Upper lobe of left lung (tissue), 4 donors: Measurements from ENCODE around the gene CCNK.

Source experiments
- EP300 ChIP-seq, 4 donors: sonication (generic); formaldehyde crosslinking; IDR thresholded peaks; one replicate each; pipeline ENCODE4 v1.5.1; 2017; ENCODE audit warnings: antibody characterized with exemption in 4 of 4, control low read depth in 2 of 4
- POLR2A ChIP-seq, 4 donors: fragments of 450-650 bp; IDR thresholded peaks; one replicate each; pipeline ENCODE4 v1.5.1; 2016 to 2017; ENCODE audit warnings: antibody characterized with exemption in 4 of 4, mild to moderate bottlenecking in 2 of 4
- TF ChIP-seq, protein P1 (sequence below), 6 experiments: fragments of 450-650 bp in 4 of 6; fragments of 200-600 bp in 2 of 6; sonication (generic) in 2 of 6; IDR thresholded peaks; one replicate each; pipeline ENCODE4 v1.5.1; 2016 to 2019; ENCODE audit warnings: antibody characterized with exemption in 6 of 6

GRCh38 chr14:99432485-99432884, 48.7 kb upstream of the CCNK start:
- TF ChIP-seq, protein P1, sequence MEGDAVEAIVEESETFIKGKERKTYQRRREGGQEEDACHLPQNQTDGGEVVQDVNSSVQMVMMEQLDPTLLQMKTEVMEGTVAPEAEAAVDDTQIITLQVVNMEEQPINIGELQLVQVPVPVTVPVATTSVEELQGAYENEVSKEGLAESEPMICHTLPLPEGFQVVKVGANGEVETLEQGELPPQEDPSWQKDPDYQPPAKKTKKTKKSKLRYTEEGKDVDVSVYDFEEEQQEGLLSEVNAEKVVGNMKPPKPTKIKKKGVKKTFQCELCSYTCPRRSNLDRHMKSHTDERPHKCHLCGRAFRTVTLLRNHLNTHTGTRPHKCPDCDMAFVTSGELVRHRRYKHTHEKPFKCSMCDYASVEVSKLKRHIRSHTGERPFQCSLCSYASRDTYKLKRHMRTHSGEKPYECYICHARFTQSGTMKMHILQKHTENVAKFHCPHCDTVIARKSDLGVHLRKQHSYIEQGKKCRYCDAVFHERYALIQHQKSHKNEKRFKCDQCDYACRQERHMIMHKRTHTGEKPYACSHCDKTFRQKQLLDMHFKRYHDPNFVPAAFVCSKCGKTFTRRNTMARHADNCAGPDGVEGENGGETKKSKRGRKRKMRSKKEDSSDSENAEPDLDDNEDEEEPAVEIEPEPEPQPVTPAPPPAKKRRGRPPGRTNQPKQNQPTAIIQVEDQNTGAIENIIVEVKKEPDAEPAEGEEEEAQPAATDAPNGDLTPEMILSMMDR (IDR thresholded peaks at IDR 0.05) = no peak
- TF ChIP-seq POLR2A (IDR thresholded peaks at IDR 0.05) (no peak), EP300 (IDR thresholded peaks at IDR 0.05) (no peak)
